Endodermal cell (in vitro differentiated cells): ENCODE measurements around the gene RAI2. TPM values are rescaled to one million over a fixed set of nuclear protein-coding genes. Genes with fewer than 3 reads are reported as not detected.

Source experiments
- DNase-seq: peaks from one replicate; pipeline ENCODE4 v3.0.0-alpha.2; 2017
- H3K27ac ChIP-seq: 2 replicates; pipeline ENCODE4 v1.5.1; 2013; ENCODE audit warnings: mild to moderate bottlenecking, low read depth, low read length, moderate library complexity
- H3K27me3 ChIP-seq: 2 replicates; pipeline ENCODE4 v1.6.1; 2013; ENCODE audit warnings: mild to moderate bottlenecking, low read length, moderate library complexity; ENCODE audit not compliant: insufficient read depth, control insufficient read depth, poor library complexity, severe bottlenecking
- H3K36me3 ChIP-seq: 2 replicates; pipeline ENCODE4 v1.7.0; 2013; ENCODE audit warnings: mild to moderate bottlenecking, low read length, moderate library complexity; ENCODE audit not compliant: control insufficient read depth, insufficient read depth
- H3K4me1 ChIP-seq: one replicate; pipeline ENCODE4 v1.7.0; 2013; ENCODE audit warnings: low read length; ENCODE audit not compliant: control insufficient read depth, insufficient read depth
- H3K4me3 ChIP-seq: 2 replicates; pipeline ENCODE4 v1.5.1; 2013; ENCODE audit warnings: mild to moderate bottlenecking, low read length, moderate library complexity
- H3K9ac ChIP-seq: 2 replicates; pipeline ENCODE4 v1.6.1; 2013; ENCODE audit warnings: mild to moderate bottlenecking, low read length, moderate library complexity; ENCODE audit not compliant: poor library complexity, severe bottlenecking; ENCODE audit errors: extremely low read depth
- H3K9me3 ChIP-seq: 2 replicates; pipeline ENCODE4 v1.6.1; 2013; ENCODE audit warnings: mild to moderate bottlenecking, low read length, moderate library complexity; ENCODE audit not compliant: control insufficient read depth
- H3K27ac Mint-ChIP-seq: 2 replicates; pipeline ENCODE4 v1.8.0; 2020; ENCODE audit warnings: mixed read lengths
- H3K27me3 Mint-ChIP-seq: 2 replicates; pipeline ENCODE4 v1.8.0; 2021; ENCODE audit warnings: mild to moderate bottlenecking, mixed read lengths; ENCODE audit not compliant: insufficient read depth
- H3K36me3 Mint-ChIP-seq: 2 replicates; pipeline ENCODE4 v1.8.0; 2020; ENCODE audit warnings: low read depth, mixed read lengths
- H3K4me1 Mint-ChIP-seq: 2 replicates; pipeline ENCODE4 v1.8.0; 2020; ENCODE audit warnings: mixed read lengths
- H3K4me3 Mint-ChIP-seq: 2 replicates; pipeline ENCODE4 v1.8.0; 2020; ENCODE audit warnings: mild to moderate bottlenecking, moderate library complexity, mixed read lengths
- H3K9me3 Mint-ChIP-seq: 2 replicates; pipeline ENCODE4 v1.8.0; 2020; ENCODE audit warnings: mild to moderate bottlenecking, mixed read lengths
- WGBS, 2 experiments: methylation state at CpG; one replicate each; pipeline versions ENCODE4 v1.1.5 to v1.1.7; 2013; ENCODE audit warnings: missing lambda C conversion rate in 2 of 2, mixed read lengths in 1 of 2; ENCODE audit not compliant: insufficient coverage in 1 of 2, insufficient read length in 1 of 2; 5-methylcytosine and 5-hydroxymethylcytosine counted together
- total RNA-seq, 2 donors: library from RNA; stranded (reverse); fragmentation: NEBNext Ultra II Directional in 1 of 2; extraction: Animal tissue kit (Norgen Biotek cat#: 25700) in 1 of 2; gene quantifications; 2 replicates in 1 of 2; 3 replicates in 1 of 2; pipeline ENCODE4 v1.2.1, GENCODE V29; 2021
- TF ChIP-seq, protein P1 (sequence below): fragments of 200-600 bp; sonication (generic); conservative IDR thresholded peaks from 2 replicates; pipeline ENCODE4 v1.5.0; 2021; ENCODE audit warnings: antibody characterized with exemption, mild to moderate bottlenecking

RAI2 gene
- total RNA-seq, 2 donors from 2014 or later: 4.8 to 5.8 TPM

DNA sequence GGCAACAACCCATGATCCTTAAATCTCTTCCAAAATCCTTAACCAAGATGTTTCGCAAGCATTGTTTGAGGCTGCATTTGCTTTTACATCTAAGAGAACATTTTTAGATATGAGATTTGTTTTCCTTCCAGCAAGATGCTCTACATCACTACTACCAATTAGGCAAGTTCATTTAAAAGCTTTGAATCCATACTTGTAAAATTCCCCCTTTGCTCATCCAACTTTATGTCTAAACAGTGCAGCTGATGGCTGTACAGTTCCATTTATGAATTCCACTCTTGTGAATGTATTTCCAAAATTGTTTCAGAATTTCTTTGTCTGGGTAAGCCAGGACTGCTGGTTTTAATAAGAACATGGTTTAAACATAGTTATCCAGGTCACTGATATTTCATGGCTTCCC, 31.5 kb downstream of the RAI2 start:
- no peaks in the 10 kb centered on the region for H3K4me1 ChIP-seq
- Mint-ChIP-seq H3K4me1 (no peaks in the 10 kb centered on the region), H3K9me3 (peaks cover 51% of the 10 kb centered on the region), H3K27ac (no peak overlapping the region), H3K36me3 (peaks cover 2% of the 10 kb centered on the region), H3K4me3 (no peak overlapping the region), H3K27me3 (peaks cover 5% of the 10 kb centered on the region)
- TF ChIP-seq, protein P1, sequence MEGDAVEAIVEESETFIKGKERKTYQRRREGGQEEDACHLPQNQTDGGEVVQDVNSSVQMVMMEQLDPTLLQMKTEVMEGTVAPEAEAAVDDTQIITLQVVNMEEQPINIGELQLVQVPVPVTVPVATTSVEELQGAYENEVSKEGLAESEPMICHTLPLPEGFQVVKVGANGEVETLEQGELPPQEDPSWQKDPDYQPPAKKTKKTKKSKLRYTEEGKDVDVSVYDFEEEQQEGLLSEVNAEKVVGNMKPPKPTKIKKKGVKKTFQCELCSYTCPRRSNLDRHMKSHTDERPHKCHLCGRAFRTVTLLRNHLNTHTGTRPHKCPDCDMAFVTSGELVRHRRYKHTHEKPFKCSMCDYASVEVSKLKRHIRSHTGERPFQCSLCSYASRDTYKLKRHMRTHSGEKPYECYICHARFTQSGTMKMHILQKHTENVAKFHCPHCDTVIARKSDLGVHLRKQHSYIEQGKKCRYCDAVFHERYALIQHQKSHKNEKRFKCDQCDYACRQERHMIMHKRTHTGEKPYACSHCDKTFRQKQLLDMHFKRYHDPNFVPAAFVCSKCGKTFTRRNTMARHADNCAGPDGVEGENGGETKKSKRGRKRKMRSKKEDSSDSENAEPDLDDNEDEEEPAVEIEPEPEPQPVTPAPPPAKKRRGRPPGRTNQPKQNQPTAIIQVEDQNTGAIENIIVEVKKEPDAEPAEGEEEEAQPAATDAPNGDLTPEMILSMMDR: no peak
- H3K4me3 ChIP-seq: no peak overlapping the region
- no peaks in the 10 kb centered on the region for H3K27me3 ChIP-seq
- H3K27ac ChIP-seq: no peak overlapping the region
- H3K36me3 ChIP-seq: no peaks in the 10 kb centered on the region
- H3K9ac ChIP-seq: no peak overlapping the region
- H3K9me3 ChIP-seq: no peaks in the 10 kb centered on the region
- WGBS, 2 experiments: 100% methylated on average over 1 of the region's 1 CpG
- DNase-seq: no peak

DNA sequence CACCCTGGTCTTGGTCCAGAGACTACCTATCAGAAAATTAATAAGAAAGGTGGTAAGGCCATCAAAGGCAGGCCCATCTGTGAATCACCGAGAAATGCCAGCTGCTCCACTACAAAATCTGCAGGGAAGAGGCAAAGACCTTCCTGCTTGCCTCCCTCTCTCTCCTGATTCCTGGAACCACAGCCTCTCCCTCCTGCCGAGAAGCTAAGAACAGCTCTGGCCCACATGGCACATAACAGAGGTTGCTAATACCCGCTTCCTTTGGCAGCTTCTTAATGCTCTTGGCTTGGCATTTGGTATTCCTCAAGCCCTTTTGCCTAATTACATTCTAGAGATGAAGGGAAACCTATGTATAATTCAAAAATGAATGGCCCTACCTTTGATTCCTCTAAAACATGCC, 32.9 kb downstream of the RAI2 start:
- H3K4me1 ChIP-seq: no peaks in the 10 kb centered on the region
- H3K27ac ChIP-seq: no peak overlapping the region
- 95% methylated on average over 3 of the region's 3 CpGs; no CpG with 5 or more reads in 1 of the 2 experiments for whole genome bisulfite sequencing, 2 experiments
- Mint-ChIP-seq H3K27me3 (peaks cover 5% of the 10 kb centered on the region), H3K4me3 (no peak overlapping the region), H3K9me3 (peaks cover 52% of the 10 kb centered on the region), H3K4me1 (no peaks in the 10 kb centered on the region), H3K36me3 (peaks cover 2% of the 10 kb centered on the region), H3K27ac (no peak overlapping the region)
- H3K9me3 ChIP-seq: no peaks in the 10 kb centered on the region
- no peak overlapping the region for H3K9ac ChIP-seq
- no peaks in the 10 kb centered on the region for H3K36me3 ChIP-seq
- H3K27me3 ChIP-seq: no peaks in the 10 kb centered on the region
- TF ChIP-seq, protein P1: no peak
- no peak for DNase-seq
- no peak overlapping the region for H3K4me3 ChIP-seq

DNA sequence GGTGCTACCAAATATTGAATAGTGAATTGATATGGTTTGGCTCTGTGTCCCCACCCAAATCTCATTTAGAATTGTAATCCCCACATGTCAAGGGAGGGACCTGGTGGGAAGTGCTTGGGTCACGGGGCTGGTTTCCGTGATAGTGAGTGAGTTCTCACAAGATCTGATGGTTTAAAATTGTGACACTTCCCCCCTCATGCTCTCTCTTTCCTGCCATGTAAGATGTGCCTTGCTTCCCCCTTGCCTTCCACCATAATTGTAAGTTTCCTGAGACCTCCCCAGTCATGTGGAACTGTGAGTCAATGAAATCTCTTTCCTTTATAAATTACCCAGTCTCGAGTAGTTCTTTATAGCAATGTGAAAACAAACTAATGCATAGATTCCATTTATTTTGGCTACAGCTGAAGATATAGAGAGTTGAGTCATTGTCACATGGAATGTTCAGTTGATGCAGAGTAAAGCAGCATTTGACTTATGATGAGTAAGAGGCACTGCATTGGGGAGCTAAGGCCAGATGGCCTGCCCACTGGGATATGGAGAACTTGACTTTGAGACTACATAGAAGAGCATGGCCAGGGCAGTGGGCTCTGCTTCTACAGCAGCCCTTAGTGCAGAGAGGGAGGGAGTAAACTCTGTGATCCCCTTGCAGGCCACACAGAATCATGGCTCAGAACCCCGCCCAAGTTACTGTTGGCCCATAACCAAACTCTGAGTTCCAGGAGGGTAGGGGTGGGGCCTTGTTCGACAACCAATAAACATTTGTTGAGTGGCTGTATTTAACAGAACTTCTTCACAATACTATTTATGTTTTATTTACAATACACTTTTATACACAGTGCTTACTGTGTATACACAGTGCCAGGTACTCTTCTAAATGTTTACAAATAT, 34.2 kb downstream of the RAI2 start:
- H3K4me3 ChIP-seq: no peak overlapping the region
- TF ChIP-seq, protein P1: no peak
- no peaks in the 10 kb centered on the region for H3K4me1 ChIP-seq
- H3K27ac Mint-ChIP-seq: no peak overlapping the region
- H3K9me3 ChIP-seq: no peaks in the 10 kb centered on the region
- no peak overlapping the region for H3K27ac ChIP-seq
- no peaks in the 10 kb centered on the region for H3K4me1 Mint-ChIP-seq
- H3K9me3 Mint-ChIP-seq: peaks cover 51% of the 10 kb centered on the region
- H3K27me3 ChIP-seq: no peaks in the 10 kb centered on the region
- 94% methylated on average over 4 of the region's 5 CpGs; no CpG with 5 or more reads in 1 of the 2 experiments for WGBS, 2 experiments
- peaks cover 2% of the 10 kb centered on the region for H3K36me3 Mint-ChIP-seq
- H3K27me3 Mint-ChIP-seq: peaks cover 5% of the 10 kb centered on the region
- no peaks in the 10 kb centered on the region for H3K36me3 ChIP-seq
- no peak for DNase-seq
- H3K4me3 Mint-ChIP-seq: no peak overlapping the region
- H3K9ac ChIP-seq: no peak overlapping the region
